ENCODE measurements around the gene LTBP1.
A peak's percentile ranks its signal among the peaks of the same experiment; 100 is the strongest.
"Not testable (repeated sequence)": the region's sequence is repeated elsewhere in the genome, so short reads cannot be mapped to it uniquely, and the experiment has no call there.

Gene LTBP1

DNA sequence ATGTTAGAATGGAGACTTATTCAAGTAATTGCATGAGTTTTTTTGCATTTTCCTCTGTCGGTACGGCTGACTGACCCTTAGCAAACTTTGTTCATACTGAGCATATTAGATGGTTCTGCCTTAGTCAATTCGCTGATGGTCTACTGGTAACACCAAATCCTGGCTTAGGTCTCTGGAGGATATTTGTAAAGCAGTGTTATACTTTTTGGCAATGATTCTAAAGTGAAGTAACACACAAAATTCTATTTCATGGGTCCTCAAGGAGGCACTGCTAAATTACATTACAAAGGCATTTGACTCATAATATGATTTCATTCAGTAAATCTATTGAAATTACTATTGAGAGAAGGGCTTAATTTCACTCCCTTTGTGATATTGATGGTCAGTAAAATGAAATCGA is 282.9 kb downstream of the LTBP1 start:
- DNase-seq (ENCODE audit: low read depth), result no peak

DNA sequence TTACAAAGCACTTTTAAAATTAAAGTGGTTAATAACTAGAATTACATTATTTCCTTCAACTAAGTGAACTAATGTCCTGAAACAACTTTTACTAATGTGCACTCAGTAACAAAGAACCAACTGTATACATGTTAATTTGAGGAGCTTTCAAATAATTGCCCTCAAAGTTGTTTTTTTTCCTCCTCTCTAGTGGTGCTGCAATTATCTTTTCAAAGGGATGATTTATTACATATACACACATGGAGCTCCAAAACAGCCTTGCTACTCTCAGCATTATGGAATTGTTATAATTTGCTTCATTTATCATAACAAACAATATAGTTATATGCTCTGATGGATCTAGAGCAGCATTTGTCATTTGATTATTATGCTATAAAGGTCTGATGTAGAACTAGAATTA is 283.4 kb downstream of the LTBP1 start:
- DNase-seq (ENCODE audit: low read depth), result no peak

DNA sequence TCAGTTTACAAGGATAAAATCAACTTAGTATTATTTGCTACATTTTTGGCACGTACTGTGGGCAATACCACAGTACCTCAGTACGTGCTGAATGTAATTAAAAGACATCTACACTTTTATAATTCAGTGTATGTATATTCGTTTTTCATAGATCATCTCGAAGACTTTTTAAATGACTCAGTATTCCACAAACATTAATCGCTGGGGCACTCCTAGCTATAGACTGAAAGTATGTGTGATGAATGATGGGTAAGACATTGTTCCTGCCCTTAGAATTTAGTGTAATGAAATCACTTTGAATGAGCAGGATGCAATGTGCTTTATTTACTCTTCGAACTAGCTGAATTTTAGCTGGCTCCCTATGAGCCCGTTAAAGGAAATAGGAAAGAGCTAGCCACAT is 284.1 kb downstream of the LTBP1 start:
- DNase-seq (ENCODE audit: low read depth), result peak; percentile 50

DNA sequence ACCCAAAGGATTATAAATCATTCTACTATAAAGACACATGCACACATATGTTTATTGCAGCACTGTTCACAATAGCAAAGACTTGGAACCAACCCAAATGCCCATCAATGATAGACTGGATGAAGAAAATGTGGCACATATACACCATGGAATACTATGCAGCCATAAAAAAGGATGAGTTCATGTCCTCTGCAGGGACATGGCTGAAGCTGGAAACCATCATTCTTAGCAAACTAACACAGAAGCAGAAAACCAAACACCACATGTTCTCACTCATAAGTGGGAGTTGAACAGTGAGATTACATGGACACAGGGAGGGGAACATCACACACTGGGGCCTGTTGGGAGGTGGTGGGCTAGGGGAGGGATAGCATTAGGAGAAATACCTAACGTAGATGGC is 288.8 kb downstream of the LTBP1 start:
- not testable (repeated sequence) for DNase-seq (ENCODE audit: low read depth)

DNA sequence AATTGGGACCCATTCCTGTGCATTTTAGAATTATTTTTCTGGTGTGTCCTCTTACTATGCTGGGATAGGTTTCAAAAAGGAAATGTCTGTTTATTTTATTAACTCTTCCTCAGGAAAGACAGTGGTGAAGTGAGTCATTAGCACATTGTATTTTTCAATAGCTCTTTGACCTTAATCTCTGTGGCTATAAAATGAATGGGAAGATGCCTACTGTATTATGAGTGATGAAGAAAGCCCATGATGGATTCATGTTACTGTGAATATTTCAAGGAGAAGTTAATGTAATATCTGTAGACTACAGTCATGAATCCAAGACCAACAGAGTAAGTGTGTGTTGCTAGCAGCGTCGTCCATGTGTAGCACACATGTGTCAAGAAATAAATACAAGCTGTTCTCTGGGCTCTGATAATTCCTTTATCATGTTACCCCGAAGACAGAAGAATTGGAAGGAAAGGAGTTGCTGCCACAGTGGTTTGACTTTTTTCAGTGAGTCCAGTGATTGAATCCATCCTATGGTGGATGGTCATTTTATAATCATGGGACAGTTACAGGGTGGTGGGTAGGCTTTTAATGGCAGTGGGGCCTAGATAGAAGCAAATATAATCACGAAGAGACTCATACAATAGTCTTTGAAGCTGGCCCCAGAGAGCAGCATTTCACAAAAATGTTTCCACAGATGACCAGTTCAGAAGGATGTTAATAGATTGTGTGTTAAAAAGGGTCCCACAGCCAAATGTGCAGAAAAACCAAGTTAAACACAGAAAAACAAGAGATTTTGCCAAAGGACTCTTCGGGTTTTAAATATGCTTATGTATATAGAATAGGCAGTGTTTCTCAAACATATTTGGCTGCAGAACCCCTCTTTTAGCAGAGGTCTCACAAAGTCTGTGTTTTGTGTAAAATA is 290.0 kb downstream of the LTBP1 start:
- peak; percentile 91 for DNase-seq (ENCODE audit: low read depth)

DNA sequence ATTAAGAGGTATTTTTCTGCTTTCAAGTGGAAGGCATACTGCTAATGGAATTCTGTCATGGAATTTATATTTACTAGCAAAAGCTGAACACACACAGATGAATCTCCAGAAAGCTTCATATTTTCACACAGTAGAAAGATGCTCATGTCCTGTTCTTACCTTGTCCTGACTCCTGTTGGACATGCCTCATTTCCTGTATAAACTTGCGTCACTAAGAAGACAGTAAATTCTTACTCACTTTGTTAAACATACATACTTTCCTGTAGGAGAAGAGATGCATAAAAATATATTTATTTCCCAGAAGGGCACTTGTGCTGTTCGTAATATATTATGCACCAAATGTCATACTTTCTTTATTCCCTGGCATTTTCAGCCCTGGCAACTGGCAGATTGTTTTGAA is 291.4 kb downstream of the LTBP1 start:
- peak; percentile 92 for DNase-seq (ENCODE audit: low read depth)

DNA sequence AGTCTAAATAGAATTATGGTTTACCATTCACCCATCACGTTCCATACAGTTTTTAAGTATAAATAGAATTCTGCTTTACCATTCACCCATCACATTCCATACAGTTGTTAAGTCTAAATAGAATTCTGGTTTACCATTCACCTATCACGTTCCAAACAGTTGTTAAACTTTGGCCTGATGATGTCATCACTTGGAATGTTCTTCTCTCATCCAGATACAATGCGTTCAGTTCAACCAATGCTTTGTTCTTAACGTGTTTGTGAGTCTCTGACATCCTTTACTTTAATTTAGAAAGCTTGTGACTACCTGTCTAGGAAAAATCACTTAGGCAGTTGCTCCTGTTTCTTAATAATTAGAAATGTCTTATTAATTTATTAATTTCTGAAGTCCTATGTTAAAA is 293.4 kb downstream of the LTBP1 start:
- DNase-seq (ENCODE audit: low read depth), result peak; percentile 83

DNA sequence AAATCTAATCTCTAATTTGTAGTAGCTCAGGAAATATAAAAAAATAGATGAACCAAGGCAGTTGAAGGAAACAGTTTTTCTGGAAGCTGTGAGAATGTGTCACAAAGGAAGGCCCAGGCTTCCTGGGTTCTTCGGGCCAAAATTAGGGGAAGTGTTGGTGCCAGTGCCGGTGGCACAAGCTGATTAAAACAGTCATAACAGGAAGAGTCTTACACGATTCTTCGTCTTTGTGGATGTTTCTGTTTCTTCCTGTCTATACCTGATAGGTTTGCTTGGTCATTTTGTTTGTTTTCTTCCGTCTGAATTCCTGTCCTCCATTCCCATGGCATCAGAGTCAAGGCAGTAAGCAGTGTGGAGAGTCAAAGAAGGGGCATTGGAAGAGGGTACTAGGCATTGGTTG is 294.3 kb downstream of the LTBP1 start:
- no peak for DNase-seq (ENCODE audit: low read depth)

DNA sequence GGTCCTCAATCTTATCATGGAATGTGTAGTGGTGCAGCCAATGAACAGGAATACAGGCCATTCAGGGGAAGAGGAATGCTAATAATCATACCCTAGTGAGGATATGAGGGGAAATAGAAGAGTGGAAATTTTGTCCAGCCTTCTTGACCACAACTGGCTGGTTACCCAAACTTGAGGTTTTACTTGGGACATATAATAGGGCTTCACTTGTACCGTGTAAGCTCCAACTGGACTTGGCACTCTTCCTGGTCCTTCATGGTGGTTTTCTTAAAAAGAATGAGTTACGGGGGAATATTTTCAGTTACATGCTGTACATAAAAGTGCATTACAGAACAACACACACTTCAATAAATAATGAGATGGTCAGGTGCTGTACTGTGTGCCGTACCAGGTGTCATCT is 294.8 kb downstream of the LTBP1 start:
- DNase-seq (ENCODE audit: low read depth), result no peak

DNA sequence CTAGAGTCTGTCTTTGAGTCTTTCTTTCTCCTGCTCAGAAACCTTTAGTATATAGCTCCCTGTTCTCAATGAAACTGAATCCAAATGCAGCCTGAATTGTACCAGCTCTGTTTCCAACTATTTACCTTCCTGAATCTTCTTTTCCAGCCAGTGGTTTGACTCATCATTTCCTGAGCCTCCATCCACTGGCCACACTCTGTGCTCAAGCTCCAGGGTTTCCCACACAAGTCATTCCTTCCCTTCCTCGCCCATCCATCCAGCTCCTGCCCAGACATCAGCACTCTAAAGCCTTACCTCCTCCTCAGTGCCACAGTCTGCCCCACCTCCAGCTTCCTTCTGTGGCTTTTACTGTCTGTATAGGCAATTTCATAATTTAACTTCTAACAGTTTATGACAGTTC is 296.1 kb downstream of the LTBP1 start:
- peak; percentile 82 for DNase-seq (ENCODE audit: low read depth)

DNA sequence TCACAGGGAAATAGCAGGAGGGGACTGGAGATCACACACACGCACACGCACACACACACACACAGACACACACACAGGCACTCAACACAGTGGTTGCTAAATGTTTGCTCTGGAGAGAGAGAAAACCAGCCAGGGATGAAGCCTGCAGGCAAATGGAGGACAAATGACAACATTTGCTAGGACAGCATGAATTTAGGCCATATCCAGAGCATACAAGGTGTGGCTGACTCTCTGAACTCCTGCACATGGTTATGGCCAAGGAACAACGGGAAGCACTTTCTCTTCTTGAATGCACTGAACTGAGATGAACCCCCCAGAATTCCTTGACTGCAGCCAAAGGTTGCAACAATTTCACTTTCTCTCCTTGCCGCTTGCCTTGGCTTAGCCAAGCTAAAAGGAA is 299.7 kb downstream of the LTBP1 start:
- no peak for DNase-seq (ENCODE audit: low read depth)

DNA sequence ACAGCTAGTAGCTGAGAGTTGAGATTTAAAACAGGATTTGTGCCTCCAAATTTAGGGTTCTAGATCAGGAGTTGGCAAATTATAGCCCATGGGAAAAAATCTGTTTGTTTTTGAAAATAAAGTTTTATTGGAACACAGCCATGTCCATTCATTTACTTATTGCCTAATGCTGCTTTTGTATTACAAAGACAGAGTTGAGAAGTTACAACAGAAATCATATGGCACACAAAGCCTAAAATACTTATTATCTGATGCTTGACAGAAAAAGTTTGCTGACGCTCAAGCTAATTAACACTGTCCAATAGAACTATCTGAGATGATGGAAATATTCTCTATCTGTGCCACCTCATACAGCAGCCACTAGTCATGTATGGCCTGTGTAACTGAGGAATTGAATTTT is 300.6 kb downstream of the LTBP1 start:
- no peak for DNase-seq (ENCODE audit: low read depth)

DNA sequence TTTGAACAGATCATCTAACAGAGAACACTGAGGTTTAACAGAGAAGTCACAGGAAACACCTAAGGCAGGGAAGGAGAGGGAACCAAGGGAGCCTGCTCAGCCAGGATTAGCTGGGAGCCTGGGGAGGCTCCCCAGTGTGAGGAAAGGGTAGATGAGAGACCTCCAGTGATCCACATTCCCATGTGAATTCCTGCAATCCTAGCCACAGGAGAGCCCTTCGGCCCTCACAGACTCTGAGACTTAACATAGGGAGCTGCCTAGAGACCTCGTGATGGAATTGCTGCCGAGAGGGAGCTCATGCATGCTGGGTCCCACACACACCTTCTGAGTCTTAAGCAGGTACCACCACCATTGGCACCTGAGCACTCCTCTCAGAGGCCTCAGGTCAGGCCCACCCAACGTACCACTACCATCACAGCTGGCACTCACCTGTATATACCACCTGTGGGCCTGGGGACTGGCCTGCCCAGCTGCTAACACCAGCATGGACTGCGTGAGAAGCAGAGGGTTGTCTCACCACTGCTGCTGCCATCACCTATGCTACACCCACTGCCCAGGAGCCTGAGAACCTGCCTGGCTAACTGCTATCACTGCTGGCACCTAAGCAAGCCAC is 303.8 kb downstream of the LTBP1 start:
- no peak for DNase-seq (ENCODE audit: low read depth)

DNA sequence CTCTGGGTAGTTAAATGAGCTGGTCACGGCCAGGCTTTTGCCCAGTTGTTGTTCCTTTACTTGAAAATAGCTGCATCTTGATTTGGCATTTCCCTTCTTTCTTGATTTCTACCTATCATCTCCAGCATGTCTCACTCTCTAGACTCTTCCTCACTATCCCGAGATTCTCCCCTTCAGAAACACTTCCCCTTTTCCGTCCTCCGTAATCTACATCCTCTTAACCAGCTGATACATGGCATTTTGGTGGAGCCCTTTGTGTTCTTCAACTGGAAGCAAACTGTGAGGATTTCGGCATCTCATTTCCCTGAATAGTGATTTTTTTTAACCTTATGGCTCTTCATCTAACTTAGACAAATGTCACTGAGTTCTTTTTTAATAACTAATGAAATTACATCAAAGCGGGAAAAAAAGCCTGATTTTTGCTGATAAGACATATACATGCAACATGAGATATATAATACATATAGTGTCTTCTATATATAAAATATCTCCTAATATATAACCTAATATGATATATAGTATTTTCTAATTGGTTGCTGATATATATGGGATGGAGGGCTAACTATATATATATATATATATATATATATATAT is 309.5 kb downstream of the LTBP1 start:
- no peak for DNase-seq (ENCODE audit: low read depth)

DNA sequence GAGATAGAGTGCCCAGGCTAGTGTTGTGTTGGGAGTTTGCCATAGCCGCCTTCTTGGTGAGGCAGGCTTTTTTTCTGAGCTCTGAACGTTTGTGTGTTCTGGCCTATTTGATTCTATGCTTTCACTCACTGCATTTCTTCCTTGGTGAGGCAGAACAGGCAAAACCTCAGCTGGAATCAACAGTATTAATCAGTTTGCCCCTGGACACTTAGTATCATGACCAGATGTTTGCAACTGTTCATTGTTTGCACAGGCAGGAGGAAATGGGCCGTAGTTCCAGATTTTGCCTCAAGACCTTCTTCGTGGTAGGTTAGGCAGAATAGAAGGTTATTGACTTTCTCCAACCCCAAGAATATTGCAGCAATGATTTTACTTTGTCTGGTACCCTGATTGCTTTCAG is 311.6 kb downstream of the LTBP1 start:
- DNase-seq (ENCODE audit: low read depth), result no peak

DNA sequence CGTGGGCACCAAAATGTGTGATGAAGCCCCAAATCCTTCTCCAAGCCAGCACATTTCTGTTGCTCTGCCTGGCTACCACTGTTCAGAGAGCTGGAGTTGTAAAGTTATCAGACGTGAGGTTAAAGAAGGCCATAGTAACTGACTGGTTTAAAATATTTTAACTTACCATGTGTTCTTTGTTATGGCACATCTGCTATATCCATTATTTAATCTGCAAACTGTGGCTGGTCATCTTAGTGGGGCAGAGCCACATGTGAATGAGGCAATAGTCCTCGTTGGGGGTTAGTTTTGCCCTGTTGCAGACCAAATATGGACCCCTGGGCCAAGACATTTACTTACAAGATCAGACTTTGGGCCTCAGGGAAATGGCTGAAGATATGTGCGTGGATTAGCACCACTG is 315.3 kb downstream of the LTBP1 start:
- DNase-seq (ENCODE audit: low read depth), result no peak

DNA sequence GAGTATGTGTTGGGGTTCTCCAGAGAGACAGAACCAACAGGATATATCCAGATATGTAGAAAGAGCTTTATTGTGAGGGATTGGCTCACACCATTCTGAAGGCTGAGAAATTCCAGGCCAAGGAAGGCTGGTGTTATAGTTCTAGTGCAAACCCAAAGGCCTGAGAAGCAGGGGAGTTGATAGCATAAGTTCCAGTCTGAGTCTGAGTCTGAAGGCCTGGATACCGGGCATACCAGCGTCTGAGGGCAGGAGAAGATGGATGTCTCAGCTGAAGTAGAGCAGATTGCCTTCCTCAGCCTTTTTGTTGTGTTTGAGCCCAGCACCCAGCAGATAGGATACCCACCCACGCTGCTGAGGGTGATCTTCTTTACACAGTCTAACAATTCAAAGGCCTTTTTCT is 318.0 kb downstream of the LTBP1 start:
- DNase-seq (ENCODE audit: low read depth), result no peak

DNA sequence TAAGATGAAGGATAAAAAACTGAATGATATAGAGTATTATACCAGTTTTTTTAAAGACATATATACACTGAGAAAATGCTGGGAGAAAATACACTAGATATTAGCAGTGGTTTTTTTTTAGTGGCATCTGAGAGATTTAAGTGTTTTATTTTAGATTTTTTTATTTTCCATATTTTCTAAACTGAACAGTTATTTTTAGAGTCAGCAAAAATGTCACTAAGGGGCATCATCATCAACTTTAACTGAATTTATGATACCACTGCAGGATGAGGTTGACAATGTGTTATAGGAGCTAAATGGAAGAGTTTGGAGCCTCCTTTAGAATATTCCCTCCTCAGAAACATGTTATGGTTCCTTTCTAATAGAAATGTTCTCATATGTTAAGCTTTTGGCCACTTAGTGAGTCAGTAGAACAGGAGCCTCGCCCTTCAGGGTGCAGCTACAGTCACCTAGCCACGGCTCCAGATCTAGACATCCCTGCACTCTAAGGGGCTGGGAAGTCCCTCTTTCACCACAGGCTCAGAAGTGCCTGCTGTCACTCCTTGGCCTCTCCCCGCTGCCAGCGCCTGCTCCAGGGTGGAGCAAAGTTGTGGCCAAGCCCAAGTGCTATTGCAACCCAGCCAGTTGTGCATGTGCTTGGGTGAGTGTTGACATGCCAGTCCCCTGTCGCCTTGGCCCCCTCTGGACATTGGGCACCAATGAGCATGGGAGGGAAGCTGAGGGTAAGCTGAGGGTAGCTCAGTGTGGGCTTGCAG is 319.0 kb downstream of the LTBP1 start:
- DNase-seq (ENCODE audit: low read depth), result peak; percentile 33

DNA sequence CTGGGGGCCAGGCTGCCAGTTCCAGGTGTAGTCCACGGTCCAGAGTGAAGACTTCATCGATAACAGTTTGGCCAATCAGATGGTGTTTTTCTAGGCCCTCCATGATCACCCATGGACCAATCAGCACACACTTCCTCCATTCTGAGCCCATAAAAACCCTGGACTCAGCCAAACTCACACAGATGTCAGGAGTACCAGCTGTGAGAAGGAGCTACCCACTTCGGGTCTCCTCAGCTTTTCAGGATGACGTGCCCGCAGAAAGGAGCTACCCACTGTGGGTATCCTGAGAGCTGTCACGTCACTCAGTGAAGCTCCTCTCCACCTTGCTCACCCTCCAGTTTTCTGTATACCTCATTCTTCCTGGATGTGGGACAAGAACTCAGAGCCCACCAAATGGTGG is 319.7 kb downstream of the LTBP1 start:
- no peak for DNase-seq (ENCODE audit: low read depth)

DNA sequence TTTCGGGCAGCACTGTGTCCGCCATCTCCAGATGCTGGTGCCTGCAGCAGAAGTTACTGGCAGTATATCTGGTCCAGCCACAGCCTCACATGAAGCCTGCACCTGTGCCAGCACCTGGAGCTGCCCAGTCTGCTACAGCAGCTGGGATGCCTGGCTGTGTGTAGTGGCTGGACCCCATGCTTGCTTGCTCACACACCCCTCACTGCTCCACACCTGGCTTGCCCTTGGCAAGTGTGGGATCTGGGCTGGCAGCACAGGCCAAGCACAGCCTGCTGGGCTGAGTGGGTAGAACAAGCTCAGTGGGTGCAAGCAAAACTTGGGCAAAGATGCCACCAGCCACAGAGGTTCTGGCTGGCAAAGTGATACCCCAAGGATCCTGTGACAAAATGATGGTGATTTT is 320.3 kb downstream of the LTBP1 start:
- DNase-seq (ENCODE audit: low read depth), result no peak

DNA sequence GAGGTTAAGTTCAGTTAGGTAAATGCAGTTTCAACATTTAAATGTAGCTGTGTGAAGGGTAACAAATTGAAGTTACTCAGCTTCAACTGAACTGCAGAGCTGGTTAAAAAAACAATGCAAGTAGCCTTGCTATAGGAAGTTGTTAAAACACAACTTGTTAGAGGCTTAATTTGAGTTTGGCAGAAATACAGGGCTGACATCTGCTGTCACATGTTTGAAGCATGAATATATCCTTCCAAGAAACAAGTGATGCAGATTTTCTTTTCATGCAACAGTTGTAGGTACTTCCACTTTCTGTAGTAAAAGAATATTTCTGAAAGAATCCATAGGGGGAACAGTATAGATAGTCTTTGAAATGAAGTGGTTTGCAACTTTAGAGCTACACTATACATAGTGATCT is 321.0 kb downstream of the LTBP1 start:
- DNase-seq (ENCODE audit: low read depth), result peak; percentile 8

DNA sequence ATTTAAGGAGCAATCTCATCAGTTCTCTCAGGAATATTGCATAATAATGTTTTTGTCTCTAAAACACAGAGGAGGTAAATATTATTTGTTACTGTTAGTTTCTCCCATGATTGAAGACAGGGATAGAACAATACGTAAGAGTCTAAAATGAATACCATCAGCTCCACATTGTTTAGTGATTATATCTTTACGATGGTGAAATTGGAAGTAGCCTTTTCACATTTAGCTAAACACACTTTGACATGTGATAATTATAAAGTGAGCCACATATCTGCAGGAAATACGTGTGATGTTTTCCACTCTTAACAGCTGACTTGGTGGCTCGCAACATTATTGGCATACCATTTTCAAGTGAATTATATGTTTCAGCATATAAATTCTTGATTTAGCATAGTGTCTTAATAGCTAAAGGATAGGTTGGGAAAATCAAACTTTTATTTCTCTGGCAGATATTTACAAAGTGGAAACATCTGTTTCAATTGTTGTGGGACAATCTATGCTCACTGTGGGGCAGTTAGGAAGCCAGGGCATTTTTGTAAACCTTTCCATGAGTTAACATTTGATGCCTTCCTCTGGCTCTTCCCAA is 321.6 kb downstream of the LTBP1 start:
- no peak for DNase-seq (ENCODE audit: low read depth)
